Activated naive CD8-positive, alpha-beta T cell treated with anti-CD3 and anti-CD28 coated beads for 36 hours (primary cell): Measurements from ENCODE around the gene TMEM150A. TPM values are rescaled to one million over a fixed set of nuclear protein-coding genes. Genes with fewer than 3 reads are reported as not detected.

Experiments
- DNase-seq: peaks from one replicate; pipeline ENCODE4 v3.0.0; 2021
- H3K27ac Mint-ChIP-seq: one replicate; pipeline ENCODE4 v1.8.0; 2022; ENCODE audit warnings: mild to moderate bottlenecking, moderate library complexity, mixed read lengths
- H3K27me3 Mint-ChIP-seq: one replicate; pipeline ENCODE4 v1.8.0; 2022; ENCODE audit warnings: mild to moderate bottlenecking, mixed read lengths
- H3K36me3 Mint-ChIP-seq: one replicate; pipeline ENCODE4 v1.8.0; 2021; ENCODE audit warnings: mild to moderate bottlenecking, mixed read lengths
- H3K4me1 Mint-ChIP-seq: one replicate; pipeline ENCODE4 v1.8.0; 2021; ENCODE audit warnings: mixed read lengths
- H3K4me3 Mint-ChIP-seq: one replicate; pipeline ENCODE4 v1.8.0; 2022; ENCODE audit warnings: mild to moderate bottlenecking, moderate library complexity, mixed read lengths
- H3K9me3 Mint-ChIP-seq: one replicate; pipeline ENCODE4 v1.8.0; 2022; ENCODE audit warnings: mixed read lengths
- total RNA-seq, 2 experiments: library from RNA; stranded (reverse); gene quantifications; one replicate each; pipeline ENCODE4 v1.2.3, GENCODE V29; 2021

The TMEM150A gene
- total RNA-seq, 2 experiments from 2014 or later: 2.4 to 3.4 TPM

DNA sequence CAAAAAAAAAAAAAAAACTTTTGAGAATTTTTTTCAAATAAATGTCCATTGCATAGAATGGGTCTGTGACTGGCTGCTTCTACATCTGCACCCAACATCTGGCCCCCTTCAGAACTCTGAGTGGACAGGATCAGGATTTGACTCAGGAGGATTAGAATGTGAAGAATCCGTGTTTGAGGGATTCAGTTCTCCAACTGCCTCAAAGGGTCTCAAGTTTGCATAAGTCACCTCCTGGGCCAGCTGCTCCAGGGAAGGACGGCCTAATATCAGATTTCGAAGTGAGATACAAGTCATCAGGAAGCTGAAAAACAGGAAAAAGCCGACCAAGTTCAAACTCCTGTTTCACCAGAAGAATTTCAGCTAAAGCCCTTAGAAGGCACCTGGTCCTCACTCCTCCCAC, 52.7 kb downstream of the TMEM150A start:
- no peaks in the 10 kb centered on the region for H3K9me3 Mint-ChIP-seq
- H3K36me3 Mint-ChIP-seq: peaks cover 10% of the 10 kb centered on the region

DNA sequence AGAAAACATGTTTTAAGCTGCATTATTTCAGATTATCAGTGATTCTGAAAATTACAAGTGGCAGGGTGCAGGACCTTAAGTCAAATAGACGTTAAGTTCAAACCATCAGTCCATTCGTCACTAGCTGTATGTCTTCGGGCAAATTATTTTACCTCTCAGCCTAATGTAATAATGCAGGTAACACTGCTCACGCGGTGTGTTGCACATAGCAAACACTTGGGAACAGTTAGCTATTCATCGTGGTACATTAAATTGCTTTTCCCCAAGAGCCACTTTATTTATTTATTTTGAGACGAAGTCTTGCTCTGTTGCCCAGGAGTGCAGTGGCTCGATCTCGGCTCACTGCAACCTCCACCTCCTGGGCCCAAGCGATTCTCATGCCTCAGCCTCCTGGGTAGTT, 53.4 kb downstream of the TMEM150A start:
- Mint-ChIP-seq H3K9me3 (no peaks in the 10 kb centered on the region), H3K27me3 (no peaks in the 10 kb centered on the region), H3K4me3 (no peak overlapping the region), H3K27ac (no peak overlapping the region), H3K4me1 (peaks cover 5% of the 10 kb centered on the region), H3K36me3 (peaks cover 16% of the 10 kb centered on the region)
- DNase-seq: no peak

More for the DNA sequence above, 52.7 kb downstream of the TMEM150A start:
- Mint-ChIP-seq H3K4me1 (peaks cover 2% of the 10 kb centered on the region), H3K27ac (no peak overlapping the region), H3K27me3 (no peaks in the 10 kb centered on the region), H3K4me3 (no peak overlapping the region)
- no peak for DNase-seq

DNA sequence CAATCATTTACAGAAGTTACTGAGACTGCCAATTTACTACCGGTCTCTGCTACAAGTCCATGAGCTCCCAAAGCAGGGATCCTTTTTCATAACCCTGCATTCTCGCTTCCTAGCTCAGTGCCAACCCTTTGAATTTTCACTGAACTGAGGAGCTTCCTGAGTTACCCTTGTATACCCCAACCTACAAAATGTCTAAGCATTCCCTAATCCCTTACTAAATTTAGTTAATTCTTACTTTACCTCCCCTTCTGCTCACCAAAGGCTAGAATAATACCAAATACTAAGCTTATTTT, 53.9 kb downstream of the TMEM150A start:
- H3K27me3 Mint-ChIP-seq: no peaks in the 10 kb centered on the region
- H3K9me3 Mint-ChIP-seq: no peaks in the 10 kb centered on the region
- peaks cover 5% of the 10 kb centered on the region for H3K4me1 Mint-ChIP-seq
- no peak overlapping the region for H3K4me3 Mint-ChIP-seq
- no peak overlapping the region for H3K27ac Mint-ChIP-seq
- H3K36me3 Mint-ChIP-seq: peaks cover 21% of the 10 kb centered on the region
- no peak for DNase-seq

Other genes with a start within 250 kb of the TMEM150A start
- 10 to 100 TPM; 21.5 to 23.3 TPM for gene RETSAT, start 248.2 kb downstream of the TMEM150A start, total RNA-seq
- 10 to 100 TPM in 1 of 2 experiments, 1 to 10 TPM in 1; 9.8 to 11.3 TPM for gene ELMOD3, start 247.9 kb downstream of the TMEM150A start, total RNA-seq
- 10 to 100 TPM; 18.1 to 19.8 TPM for gene CAPG, start 192.3 kb downstream of the TMEM150A start, total RNA-seq
- gene SH2D6, start 184.0 kb downstream of the TMEM150A start, total RNA-seq: 1 to 10 TPM in 1 of 2 experiments, under 1 TPM in 1; 0.74 to 1.2 TPM
- 100 to 1,000 TPM; 368 to 384 TPM for gene MAT2A, start 63.5 kb downstream of the TMEM150A start, total RNA-seq
- 10 to 100 TPM; 19.6 to 19.9 TPM for gene GGCX, start 41.2 kb downstream of the TMEM150A start, total RNA-seq
- gene VAMP8, start 25.1 kb downstream of the TMEM150A start, total RNA-seq: 10 to 100 TPM; 94.3 to 98.3 TPM
- gene VAMP5, start 18.3 kb downstream of the TMEM150A start, total RNA-seq: 10 to 100 TPM; 27.9 to 29.3 TPM
- gene RNF181, start 7.0 kb downstream of the TMEM150A start, total RNA-seq: 100 to 1,000 TPM in 1 of 2 experiments, 10 to 100 TPM in 1; 90.9 to 104 TPM
- 10 to 100 TPM; 23.1 to 25.0 TPM for gene C2orf68, start 9.4 kb upstream of the TMEM150A start, total RNA-seq
- gene USP39, start 13.5 kb upstream of the TMEM150A start, total RNA-seq: 100 to 1,000 TPM in 1 of 2 experiments, 10 to 100 TPM in 1; 97.9 to 109 TPM
- not detected for gene SFTPB, start 65.5 kb upstream of the TMEM150A start, total RNA-seq
- gene GNLY, start 91.7 kb upstream of the TMEM150A start, total RNA-seq: 1 to 10 TPM; 1.5 to 2.1 TPM
- gene ATOH8, start 151.3 kb upstream of the TMEM150A start, total RNA-seq: not detected